Right kidney (tissue), 1 donor: ENCODE measurements around the gene CASKIN1.

Experiments used
- DNase-seq: peaks from one replicate; pipeline ENCODE4 v3.0.0-alpha.2; 2016

The CASKIN1 gene

DNA sequence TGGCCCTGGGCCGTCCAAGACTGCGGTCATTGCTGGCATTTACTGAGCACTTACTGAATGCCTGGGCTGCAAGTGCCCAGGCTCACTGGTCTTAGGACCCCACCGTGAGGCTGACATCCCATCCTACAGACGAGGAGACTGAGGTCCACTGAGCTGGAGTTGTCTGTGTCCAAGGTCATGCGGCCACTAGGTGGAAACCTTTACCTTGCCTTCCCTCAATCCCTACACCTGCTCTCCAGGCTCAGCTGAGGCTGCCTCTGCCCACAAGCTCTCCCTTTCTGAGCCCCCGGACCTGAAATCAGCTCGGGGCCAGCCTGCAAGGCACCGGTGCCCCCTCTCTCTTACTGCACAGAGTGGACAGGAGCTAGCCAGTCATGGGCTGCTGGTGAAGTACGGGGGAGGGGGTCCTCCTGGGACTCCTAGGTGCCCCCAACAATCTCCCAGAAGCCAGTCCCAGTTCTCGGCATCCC is 1.5 kb downstream of the CASKIN1 start:
- DNase-seq, result peak; percentile 44

- DNase-seq, result no peak
Observed at GRCh38 chr16:2194166-2194834, 2.1 kb downstream of the CASKIN1 start.

- no peak for DNase-seq
Observed at GRCh38 chr16:2191446-2191706, 5.0 kb downstream of the CASKIN1 start.

DNA sequence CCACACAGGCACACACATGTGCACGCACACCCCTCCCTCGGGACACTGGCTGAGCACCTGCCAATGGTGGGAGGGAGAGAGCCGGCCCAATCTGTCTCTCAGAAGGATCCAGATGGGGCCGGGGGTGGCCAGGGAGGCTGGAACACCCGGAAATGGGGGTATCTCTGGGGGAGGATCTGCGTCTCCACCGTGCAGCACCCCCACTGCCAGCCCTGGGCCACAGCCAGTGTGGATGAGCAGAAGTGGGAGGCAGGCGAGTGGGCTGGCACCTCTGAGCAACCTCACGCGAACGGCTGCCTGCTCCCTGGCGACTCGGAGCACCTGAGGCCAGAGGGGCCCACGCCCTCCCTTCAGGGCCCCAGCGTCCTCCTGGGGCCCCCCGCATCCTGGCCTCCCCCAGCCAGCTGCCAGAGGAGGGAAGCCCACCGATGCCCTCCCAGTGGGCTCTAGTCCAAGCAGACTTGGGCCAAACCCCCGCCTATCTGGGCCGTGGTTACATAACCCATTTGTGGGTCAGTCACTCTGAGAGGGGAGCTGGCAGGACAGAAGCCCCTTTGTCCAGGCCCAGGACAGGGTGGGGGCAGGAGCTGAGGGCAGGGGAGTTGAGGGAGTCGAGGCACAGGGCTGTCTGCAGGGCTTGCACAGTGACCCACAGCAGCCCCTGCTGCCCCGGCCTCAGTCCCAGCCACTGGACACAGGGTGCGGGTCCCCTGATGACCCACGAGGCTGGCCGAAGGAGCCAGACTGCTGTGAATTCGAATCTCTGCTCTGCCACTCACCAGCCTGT is 5.6 kb downstream of the CASKIN1 start:
- no peak for DNase-seq

GRCh38 chr16:2190002-2190658 is 6.3 kb downstream of the CASKIN1 start:
- no peak for DNase-seq

- DNase-seq, result no peak
Observed at GRCh38 chr16:2189252-2189893, 7.0 kb downstream of the CASKIN1 start.

GRCh38 chr16:2188395-2188794 is 8.0 kb downstream of the CASKIN1 start:
- DNase-seq, result no peak

- DNase-seq, result no peak
Observed at GRCh38 chr16:2187212-2187611, 9.2 kb downstream of the CASKIN1 start.

DNA sequence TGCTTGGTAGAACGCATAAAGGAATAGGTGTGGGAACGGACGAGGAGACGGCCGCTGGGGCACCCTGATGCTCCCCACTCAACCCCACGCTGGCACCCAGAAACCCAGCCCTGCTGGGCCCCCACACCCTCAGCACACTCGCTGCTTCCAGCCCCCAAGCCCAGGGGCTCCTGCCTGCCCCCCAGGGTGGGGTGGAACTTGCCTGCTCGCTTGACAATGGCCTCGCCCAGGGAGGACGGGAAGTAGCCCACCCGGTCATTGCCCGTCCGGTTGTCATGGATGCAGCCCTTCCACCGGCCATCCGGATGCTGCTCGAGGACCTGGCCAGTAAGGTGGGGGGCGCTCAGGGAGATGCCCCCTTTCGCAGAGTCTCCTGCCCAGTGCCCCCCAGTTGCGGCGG is 9.9 kb downstream of the CASKIN1 start:
- no peak for DNase-seq

DNA sequence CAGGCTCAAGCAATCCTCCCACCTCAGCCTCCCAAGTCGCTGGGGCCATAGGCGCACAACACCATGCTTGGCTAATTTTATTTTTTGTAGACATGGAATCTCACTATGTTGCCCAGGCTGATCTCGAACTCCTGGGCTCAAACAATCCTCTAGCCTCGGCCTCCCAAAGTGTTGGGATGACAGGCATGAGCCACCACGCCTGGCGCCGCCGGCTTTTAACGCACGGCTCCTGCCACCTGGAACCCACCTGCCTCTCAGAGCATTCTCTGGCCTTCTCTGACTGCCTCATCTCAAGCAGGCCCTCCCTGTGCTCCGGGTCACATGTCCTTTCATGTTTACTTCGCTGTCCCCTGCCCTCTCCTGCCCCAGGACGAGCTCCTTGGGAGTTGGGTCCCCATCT is 10.3 kb downstream of the CASKIN1 start:
- DNase-seq, result no peak

DNA sequence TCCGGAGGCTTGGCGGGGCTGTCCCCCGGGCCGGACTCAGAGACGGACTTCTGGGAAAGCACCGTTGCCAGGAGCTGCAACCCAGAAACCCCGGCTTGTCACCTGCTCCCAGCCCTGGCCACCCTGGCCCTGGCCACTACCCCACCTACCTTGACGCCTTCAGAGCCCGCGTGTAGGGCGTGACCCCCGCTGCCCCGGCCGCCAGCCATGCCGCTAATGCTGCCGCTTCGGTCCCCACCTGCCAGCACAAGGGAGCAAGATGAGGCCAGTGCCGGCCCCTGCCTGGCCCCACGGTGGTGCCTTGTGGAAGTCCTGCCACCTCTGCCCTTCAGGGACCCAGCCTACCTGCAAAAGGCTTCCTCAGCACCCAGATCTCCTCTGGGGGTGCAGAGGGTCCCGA is 11.4 kb downstream of the CASKIN1 start:
- DNase-seq, result no peak

- DNase-seq, result no peak
Observed at GRCh38 chr16:2184346-2184745, 12.1 kb downstream of the CASKIN1 start.

- no peak for DNase-seq
Observed at GRCh38 chr16:2183671-2184070, 12.7 kb downstream of the CASKIN1 start.

DNA sequence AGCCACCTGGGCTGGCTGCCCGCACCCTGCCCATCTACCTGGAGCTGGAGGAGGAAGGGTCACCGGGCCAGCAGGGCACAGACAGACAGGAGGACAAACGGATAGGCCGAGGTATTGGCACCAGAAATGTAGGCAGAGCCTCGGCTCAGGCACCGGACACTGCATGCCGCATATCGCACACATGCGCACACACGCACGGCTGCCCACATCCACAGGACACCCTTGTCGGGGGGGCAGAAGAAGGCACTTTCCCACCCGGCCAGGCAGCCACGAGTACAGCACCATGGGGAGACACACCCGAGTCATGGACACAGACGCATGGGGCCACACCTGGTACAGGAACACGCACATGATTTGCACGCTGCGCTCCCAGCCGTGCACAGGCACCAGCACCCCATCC is 14.5 kb downstream of the CASKIN1 start:
- no peak for DNase-seq

DNA sequence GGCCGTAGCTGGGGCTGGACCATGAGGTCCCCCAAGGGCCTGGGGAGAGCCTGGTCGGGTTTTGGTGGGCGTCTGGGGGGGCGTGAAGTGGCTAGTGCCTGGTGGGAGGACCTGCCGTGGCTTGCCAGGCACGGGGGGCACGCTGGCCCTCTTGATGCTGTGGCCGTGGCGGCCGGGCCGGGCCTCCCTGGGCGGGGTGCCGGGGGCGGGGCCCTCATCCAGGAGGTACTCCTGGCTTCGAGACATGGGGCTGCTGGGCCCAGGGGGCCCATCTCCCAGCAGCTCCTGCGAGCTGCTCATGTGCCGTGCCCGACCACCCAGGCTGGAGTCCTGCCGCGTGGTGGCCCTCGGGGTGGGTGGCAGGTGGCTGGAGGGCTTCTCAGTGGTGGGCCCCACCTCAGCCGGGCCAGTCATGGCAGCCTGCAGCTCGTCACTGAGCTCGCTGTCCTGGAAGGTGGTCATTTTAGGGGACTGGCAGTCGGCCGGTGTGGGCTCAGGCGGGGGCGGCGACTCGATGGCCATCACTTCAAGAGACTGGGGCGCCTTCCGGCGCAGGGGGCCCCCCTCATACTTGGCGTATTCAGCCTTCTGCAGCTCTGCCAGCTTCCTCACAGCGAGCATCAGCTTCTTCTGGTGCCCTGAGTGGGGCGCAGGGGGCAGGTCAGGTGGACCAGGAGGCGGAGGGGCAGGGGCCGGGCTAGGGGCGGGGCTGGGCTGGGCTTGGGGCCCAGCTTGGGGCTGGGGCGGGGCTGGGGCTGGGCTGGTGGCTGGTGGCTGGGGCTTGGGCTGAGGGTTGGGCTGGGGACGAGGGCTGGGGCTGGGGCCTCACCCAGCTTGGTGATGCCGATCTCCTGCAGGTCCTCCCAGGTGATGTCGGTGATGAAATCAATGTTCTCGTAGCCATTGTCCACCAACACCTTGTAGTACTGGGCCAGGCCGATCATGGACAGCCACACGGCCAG is 15.2 kb downstream of the CASKIN1 start:
- no peak for DNase-seq

DNA sequence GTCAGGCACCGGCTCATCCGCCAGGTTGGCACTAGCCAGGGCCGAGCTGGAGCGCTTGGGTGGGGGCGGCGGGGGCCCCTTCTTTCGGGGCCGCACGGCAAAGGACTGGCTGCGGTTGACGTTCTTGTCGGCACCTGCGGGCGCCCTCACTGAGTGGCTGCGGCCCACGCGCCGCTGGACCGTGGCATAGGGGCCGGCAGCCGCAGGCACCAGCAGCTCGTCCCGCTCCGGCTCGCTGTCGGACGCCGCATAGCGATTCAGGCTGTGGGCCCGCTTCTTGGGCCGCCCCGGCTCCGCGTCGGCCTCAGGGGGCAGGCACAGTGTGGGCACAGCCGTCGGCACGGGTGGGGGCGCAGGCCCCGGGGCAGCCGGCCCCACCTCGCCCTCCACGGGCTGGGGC is 15.9 kb downstream of the CASKIN1 start:
- no peak for DNase-seq

DNA sequence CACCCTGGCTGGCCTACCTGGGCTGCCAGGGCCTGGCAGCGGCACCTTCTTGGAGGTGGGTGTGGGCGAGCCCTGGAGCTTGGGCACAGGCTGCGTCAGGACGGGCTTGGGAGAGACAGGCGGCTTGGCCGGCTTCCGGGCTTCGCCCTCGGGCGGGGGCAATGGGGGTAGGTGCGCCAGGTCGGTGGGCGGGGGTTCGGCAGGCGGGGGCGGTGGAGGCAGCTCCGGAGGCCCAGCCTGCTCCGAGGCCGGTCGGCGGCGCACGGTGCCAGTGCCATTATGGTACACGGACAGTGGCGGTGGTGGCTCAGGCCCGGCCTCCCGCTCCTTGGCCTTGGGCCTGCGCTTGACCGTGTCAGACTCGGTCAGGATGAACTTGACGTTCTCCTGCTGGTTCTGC is 16.8 kb downstream of the CASKIN1 start:
- no peak for DNase-seq

DNA sequence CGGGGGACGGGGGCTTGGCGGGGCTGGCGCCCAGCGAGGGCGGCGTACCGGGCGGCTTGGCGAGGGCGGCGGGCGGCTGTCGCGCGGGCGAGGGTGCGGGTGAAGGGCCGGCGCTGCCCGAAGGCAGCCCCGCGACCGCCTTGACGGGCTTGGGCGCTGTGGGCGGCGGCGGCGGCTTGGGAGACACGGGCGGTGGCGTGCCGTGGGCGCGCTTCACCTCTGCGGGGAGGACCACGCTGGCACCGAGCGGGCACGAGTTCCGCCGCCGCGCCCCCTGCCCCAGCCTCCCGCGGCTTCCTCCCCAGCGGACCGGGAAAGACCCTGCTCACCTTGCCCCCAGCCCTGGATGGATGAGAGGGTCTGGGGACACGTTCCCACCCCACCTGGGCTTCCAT is 17.3 kb downstream of the CASKIN1 start:
- no peak for DNase-seq

- no peak for DNase-seq
Observed at GRCh38 chr16:2178321-2179106, 17.9 kb downstream of the CASKIN1 start.

GRCh38 chr16:2177561-2177960 is 18.8 kb downstream of the CASKIN1 start:
- DNase-seq, result no peak

- DNase-seq, result no peak
Observed at GRCh38 chr16:2177101-2177500, 19.3 kb downstream of the CASKIN1 start.
